HepG2 (cell line): Measurements from ENCODE around the gene INO80. TPM values are rescaled to one million over a fixed set of nuclear protein-coding genes. Genes with fewer than 3 reads are reported as not detected.

ENCODE experiments used
- polyA plus RNA-seq, 8 experiments: library from polyadenylated mRNA; depleted of rRNA in 3 of 8; stranded (reverse) in 7 of 8; unstranded in 1 of 8; fragments of >200 nt; fragmentation: Illumina TruSeq in 4 of 8; extraction: Trizol in 4 of 8; gene quantifications; 2 replicates each; pipeline versions ENCODE4 v1.2.1 to v1.2.3, GENCODE V29; 2011 to 2016; ENCODE audit warnings: low read depth in 4 of 8, missing spikeins in 1 of 8, mixed read lengths in 1 of 8; ENCODE audit not compliant: insufficient read depth in 1 of 8
- total RNA-seq, 5 experiments: library from RNA; depleted of rRNA; stranded (reverse); fragments of >200 nt; fragmentation: Illumina TruSeq; extraction: Trizol; gene quantifications; 2 replicates each; pipeline ENCODE4 v1.2.3, GENCODE V29; 2016; ENCODE audit warnings: low read depth in 1 of 5
- TF ChIP-seq, protein P1 (sequence below), 2 experiments: fragments of 450-650 bp in 1 of 2; sonication (generic) in 1 of 2; formaldehyde crosslinking in 1 of 2; IDR thresholded peaks; 2 replicates each; pipeline versions ENCODE4 v1.6.1 to v1.8.0; 2016 to 2022; ENCODE audit warnings: antibody characterized with exemption in 1 of 2, mild to moderate bottlenecking in 1 of 2, missing genetic modification reagents in 1 of 2
- TF ChIP-seq, protein P2 (sequence below): sonication (generic); formaldehyde crosslinking; IDR thresholded peaks from 2 replicates; pipeline ENCODE4 v1.5.0; 2020; ENCODE audit warnings: missing genetic modification reagents, mild to moderate bottlenecking, borderline replicate concordance

The INO80 gene
- total and polyA plus RNA-seq, 2 of the 13 experiments (the other 11 are each of a cell fraction or from before 2014, with no cell fraction given): 3.6 to 14.8 TPM

GRCh38 chr15:41004490-41004889 lies 111.6 kb downstream of the INO80 start (continued):
- TF ChIP-seq, protein P1, sequence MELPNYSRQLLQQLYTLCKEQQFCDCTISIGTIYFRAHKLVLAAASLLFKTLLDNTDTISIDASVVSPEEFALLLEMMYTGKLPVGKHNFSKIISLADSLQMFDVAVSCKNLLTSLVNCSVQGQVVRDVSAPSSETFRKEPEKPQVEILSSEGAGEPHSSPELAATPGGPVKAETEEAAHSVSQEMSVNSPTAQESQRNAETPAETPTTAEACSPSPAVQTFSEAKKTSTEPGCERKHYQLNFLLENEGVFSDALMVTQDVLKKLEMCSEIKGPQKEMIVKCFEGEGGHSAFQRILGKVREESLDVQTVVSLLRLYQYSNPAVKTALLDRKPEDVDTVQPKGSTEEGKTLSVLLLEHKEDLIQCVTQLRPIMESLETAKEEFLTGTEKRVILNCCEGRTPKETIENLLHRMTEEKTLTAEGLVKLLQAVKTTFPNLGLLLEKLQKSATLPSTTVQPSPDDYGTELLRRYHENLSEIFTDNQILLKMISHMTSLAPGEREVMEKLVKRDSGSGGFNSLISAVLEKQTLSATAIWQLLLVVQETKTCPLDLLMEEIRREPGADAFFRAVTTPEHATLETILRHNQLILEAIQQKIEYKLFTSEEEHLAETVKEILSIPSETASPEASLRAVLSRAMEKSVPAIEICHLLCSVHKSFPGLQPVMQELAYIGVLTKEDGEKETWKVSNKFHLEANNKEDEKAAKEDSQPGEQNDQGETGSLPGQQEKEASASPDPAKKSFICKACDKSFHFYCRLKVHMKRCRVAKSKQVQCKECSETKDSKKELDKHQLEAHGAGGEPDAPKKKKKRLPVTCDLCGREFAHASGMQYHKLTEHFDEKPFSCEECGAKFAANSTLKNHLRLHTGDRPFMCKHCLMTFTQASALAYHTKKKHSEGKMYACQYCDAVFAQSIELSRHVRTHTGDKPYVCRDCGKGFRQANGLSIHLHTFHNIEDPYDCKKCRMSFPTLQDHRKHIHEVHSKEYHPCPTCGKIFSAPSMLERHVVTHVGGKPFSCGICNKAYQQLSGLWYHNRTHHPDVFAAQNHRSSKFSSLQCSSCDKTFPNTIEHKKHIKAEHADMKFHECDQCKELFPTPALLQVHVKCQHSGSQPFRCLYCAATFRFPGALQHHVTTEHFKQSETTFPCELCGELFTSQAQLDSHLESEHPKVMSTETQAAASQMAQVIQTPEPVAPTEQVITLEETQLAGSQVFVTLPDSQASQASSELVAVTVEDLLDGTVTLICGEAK (IDR thresholded peaks at IDR 0.05): no peak
- TF ChIP-seq, protein P1 (CRISPR knock-in tag; IDR thresholded peaks at IDR 0.05): no peak
- TF ChIP-seq, protein P2, sequence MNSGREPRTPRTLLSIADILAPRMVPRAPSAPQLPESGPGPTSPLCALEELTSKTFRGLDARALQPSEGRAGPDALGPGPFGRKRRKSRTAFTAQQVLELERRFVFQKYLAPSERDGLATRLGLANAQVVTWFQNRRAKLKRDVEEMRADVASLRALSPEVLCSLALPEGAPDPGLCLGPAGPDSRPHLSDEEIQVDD (CRISPR knock-in tag): no peak
